ENCODE data around the gene DYNC1LI1.

The DYNC1LI1 gene

DNA sequence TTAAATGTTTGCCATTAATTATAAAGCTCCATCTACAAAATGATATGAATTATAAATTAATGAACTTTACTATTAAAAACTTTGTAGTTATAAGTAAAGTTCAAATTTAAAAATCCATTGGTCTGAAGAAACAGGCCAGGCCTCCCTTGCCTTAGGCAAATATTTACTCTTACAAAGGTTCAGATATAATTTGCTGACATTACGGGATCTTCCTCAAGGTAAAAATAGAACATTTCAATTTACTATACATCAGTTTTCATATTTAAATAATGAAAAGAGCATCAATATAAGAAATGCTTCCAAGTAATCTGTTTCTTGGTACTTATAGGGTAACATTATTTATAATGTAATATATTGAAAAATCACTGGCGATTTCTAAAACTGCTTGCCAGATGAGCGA lies 71.7 kb downstream of the DYNC1LI1 start:
- no peak overlapping the region for H3K27ac ChIP-seq
- H3K9me3 ChIP-seq: no peaks in the 10 kb centered on the region
- H3K36me3 ChIP-seq: peaks cover 12% of the 10 kb centered on the region
- no peaks in the 10 kb centered on the region for H3K27me3 ChIP-seq
- H3K4me2 ChIP-seq: no peak overlapping the region
- TF ChIP-seq Cebpa-rat (IDR thresholded peaks at IDR 0.05): no peak
- H4K20me1 ChIP-seq: peaks cover 78% of the 10 kb centered on the region
- H3K4me1 ChIP-seq: peaks cover 54% of the 10 kb centered on the region
- no peak overlapping the region for H3K9ac ChIP-seq
- H3K4me3 ChIP-seq: no peak overlapping the region

DNA sequence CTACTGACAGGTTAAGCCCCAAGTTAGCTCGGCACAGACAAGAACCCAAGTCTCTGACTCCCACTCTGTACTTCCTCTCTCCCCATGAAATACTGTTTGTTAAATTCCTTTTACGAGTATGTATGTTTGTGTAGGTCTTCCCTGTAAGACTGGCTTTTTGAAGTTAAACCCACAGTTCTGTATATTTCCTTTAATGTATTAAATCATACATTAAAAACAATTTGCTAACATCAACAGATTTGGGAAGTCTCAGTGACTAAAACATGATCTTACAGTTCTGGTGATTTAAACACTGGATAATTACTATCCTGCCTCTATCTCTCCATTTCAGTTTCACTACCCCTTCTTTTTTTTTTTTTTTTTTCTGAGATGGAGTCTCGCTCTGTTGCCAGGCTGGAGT lies 72.4 kb downstream of the DYNC1LI1 start:
- no peaks in the 10 kb centered on the region for H3K27me3 ChIP-seq
- TF ChIP-seq Cebpa-rat (IDR thresholded peaks at IDR 0.05): no peak
- peaks cover 19% of the 10 kb centered on the region for H3K36me3 ChIP-seq
- no peak overlapping the region for H3K9ac ChIP-seq
- peaks cover 86% of the 10 kb centered on the region for H4K20me1 ChIP-seq
- no peak overlapping the region for H3K4me2 ChIP-seq
- H3K9me3 ChIP-seq: no peaks in the 10 kb centered on the region
- no peak overlapping the region for H3K4me3 ChIP-seq
- H3K4me1 ChIP-seq: peaks cover 52% of the 10 kb centered on the region
- H3K27ac ChIP-seq: no peak overlapping the region

DNA sequence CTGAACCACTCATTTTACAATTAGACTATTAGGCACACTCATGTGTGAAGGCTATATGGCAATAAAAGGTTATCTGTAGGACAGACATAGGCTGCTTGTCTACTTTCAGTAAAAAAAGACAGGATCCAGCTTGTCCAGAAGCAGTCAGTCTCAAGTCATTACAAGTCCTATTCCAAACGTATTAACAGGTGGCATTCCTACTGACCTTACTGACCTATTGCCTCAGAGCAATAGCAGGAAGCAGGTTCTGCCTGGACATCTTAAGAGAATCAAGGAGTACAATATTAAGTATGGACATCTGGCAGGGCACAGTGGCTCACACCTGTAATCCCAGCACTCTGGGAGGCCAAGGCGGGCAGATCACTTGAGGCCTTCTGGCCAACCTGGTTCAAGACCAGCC lies 75.0 kb downstream of the DYNC1LI1 start:
- no peak overlapping the region for H3K27ac ChIP-seq
- no peak for TF ChIP-seq Cebpa-rat (IDR thresholded peaks at IDR 0.05)
- H3K9me3 ChIP-seq: no peaks in the 10 kb centered on the region
- H3K27me3 ChIP-seq: no peaks in the 10 kb centered on the region
- H3K4me1 ChIP-seq: peaks cover 36% of the 10 kb centered on the region
- H3K4me3 ChIP-seq: no peak overlapping the region
- no peak overlapping the region for H3K9ac ChIP-seq
- H3K36me3 ChIP-seq: peaks cover 35% of the 10 kb centered on the region
- H4K20me1 ChIP-seq: peaks cover 93% of the 10 kb centered on the region
- H3K4me2 ChIP-seq: peak overlapping the region; percentile 48

DNA sequence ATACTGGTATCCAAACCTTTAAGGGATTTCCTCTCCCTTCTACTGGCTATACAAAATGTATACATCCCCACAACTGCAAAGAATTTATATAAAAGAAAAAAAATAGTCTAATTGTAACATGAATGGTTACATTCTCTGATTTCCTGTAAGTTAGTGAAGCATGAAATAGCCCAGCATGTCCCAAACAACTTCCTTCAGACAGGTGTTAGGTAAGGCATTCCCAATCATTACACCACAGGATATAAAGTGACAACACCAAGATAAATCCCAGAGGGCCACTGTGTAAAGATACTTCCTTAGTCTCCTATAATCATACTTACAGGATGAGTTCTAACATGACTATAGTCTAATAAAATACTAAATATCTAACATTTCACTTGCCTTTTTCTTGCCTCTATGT lies 75.6 kb downstream of the DYNC1LI1 start:
- H4K20me1 ChIP-seq: peaks cover 87% of the 10 kb centered on the region
- H3K27ac ChIP-seq: no peak overlapping the region
- peaks cover 31% of the 10 kb centered on the region for H3K4me1 ChIP-seq

GRCh38 chr3:32493437-32494414 lies 76.9 kb downstream of the DYNC1LI1 start:
- Histone ChIP-seq H3K36me3 (peaks cover 50% of the 10 kb centered on the region), H3K4me1 (peaks cover 21% of the 10 kb centered on the region), H3K27ac (no peak overlapping the region), H4K20me1 (peaks cover 74% of the 10 kb centered on the region), H3K4me3 (no peak overlapping the region), H3K4me2 (0 out of 2 replicates have a peak overlapping the region, but pooled peaks have one; percentile 3), H3K9me3 (no peaks in the 10 kb centered on the region), H3K27me3 (no peaks in the 10 kb centered on the region), H3K9ac (no peak overlapping the region)
- TF ChIP-seq Cebpa-rat (IDR thresholded peaks at IDR 0.05): no peak

More for the DNA sequence above, 75.6 kb downstream of the DYNC1LI1 start:
- no peaks in the 10 kb centered on the region for H3K9me3 ChIP-seq
- peak overlapping the region; percentile 48 for H3K4me2 ChIP-seq
- no peak for TF ChIP-seq Cebpa-rat (IDR thresholded peaks at IDR 0.05)
- no peaks in the 10 kb centered on the region for H3K27me3 ChIP-seq
- no peak overlapping the region for H3K4me3 ChIP-seq
- H3K36me3 ChIP-seq: peaks cover 37% of the 10 kb centered on the region
- H3K9ac ChIP-seq: no peak overlapping the region

DNA sequence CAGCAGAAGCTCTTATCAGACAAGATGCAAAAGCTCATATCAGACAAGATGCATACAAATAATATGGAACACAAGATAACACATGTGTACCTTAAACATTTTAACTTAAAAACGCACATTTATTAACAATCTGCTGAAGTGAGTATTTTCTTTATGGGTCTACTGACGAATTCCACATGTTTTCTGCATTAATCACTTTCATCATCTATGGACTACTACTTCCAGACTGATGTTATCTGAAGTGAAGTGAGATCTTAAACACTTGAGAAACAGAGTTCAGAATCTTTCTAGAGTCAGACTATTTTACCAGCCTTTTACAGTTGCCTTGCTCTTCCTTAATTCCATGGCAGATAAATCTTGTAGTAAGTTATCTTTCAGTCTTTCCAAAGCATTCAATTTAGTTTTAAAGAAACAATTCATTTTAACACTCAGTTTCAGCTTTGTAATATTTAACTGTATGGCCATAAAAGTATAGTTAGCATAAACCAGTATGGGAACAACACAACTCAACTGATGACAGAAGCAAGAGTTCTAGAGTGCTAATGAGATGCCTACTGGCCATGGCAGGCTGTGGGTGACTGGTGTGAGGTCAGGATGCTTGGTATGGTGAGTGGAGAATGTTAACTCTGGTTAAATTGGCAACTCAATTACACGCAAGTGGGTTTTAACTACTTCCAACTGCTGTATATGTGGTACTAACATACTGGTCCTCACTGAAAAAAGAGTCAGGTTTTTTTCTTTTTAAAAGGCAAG lies 77.8 kb downstream of the DYNC1LI1 start:
- no peak overlapping the region for H3K9ac ChIP-seq
- no peak overlapping the region for H3K4me2 ChIP-seq
- H3K27ac ChIP-seq: no peak overlapping the region
- H3K27me3 ChIP-seq: no peaks in the 10 kb centered on the region
- H3K36me3 ChIP-seq: peaks cover 58% of the 10 kb centered on the region
- peaks cover 21% of the 10 kb centered on the region for H3K4me1 ChIP-seq
- peaks cover 66% of the 10 kb centered on the region for H4K20me1 ChIP-seq
- TF ChIP-seq Cebpa-rat (IDR thresholded peaks at IDR 0.05): no peak
- no peak overlapping the region for H3K4me3 ChIP-seq
- H3K9me3 ChIP-seq: no peaks in the 10 kb centered on the region

DNA sequence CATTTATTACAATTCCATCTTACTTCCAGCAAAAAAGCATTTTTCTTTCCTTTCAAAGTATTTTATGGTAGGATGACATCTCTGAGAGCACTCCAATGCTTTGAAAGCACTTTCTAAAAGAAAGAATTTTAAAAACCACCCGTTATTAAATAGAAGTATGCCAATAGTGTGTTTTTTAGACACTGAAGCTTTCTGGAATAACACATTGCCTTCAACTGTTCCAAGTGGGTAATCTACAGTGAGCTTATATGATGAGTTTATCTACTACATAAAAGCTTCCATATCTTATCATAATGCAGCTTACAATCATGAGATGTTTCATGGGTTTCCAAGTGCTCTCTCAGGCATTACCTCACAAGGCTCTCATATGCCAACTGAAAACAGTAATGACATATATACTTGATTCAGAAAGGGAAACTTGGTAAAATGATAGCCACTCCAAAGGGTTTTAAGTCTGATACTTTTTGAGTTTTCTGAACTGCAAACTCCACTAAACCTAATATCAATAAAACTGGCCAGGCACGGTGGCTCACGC lies 82.1 kb downstream of the DYNC1LI1 start:
- H3K9me3 ChIP-seq: no peaks in the 10 kb centered on the region
- no peak for TF ChIP-seq Cebpa-rat (IDR thresholded peaks at IDR 0.05)
- no peak overlapping the region for H3K9ac ChIP-seq
- H4K20me1 ChIP-seq: peaks cover 28% of the 10 kb centered on the region
- H3K4me2 ChIP-seq: no peak overlapping the region
- H3K27ac ChIP-seq: no peak overlapping the region
- H3K4me3 ChIP-seq: no peak overlapping the region
- H3K27me3 ChIP-seq: no peaks in the 10 kb centered on the region
- H3K4me1 ChIP-seq: peaks cover 6% of the 10 kb centered on the region
- H3K36me3 ChIP-seq: peaks cover 69% of the 10 kb centered on the region

GRCh38 chr3:32487781-32488473 lies 82.7 kb downstream of the DYNC1LI1 start:
- peaks cover 6% of the 10 kb centered on the region for H3K4me1 ChIP-seq
- H3K4me3 ChIP-seq: no peak overlapping the region
- H4K20me1 ChIP-seq: peaks cover 22% of the 10 kb centered on the region
- no peaks in the 10 kb centered on the region for H3K27me3 ChIP-seq
- TF ChIP-seq Cebpa-rat (IDR thresholded peaks at IDR 0.05): no peak
- H3K9me3 ChIP-seq: no peaks in the 10 kb centered on the region
- H3K9ac ChIP-seq: no peak overlapping the region
- no peak overlapping the region for H3K4me2 ChIP-seq
- no peak overlapping the region for H3K27ac ChIP-seq
- peaks cover 70% of the 10 kb centered on the region for H3K36me3 ChIP-seq

DNA sequence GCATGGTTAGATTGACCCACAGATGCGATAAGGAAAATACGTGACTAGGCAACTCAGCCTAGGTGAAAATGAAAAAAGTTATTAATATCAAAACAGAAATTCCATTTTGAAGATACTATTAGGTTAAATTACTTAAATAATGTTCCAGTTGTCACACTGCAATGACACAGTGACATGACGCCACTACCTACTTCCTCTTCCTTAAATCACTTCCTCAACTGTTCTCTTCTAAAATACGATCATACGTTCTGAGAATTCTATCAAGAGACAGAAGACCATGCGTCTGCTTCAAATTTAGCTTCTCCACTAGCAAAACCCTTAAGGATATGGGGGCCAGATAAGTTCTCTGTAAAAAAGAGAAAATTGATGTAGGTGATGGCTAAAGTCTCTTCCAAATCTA lies 86.2 kb downstream of the DYNC1LI1 start:
- H3K9ac ChIP-seq: no peak overlapping the region
- no peaks in the 10 kb centered on the region for H3K27me3 ChIP-seq
- 0 out of 2 replicates have a peak overlapping the region, but pooled peaks have one; percentile 15 for H3K4me2 ChIP-seq
- no peaks in the 10 kb centered on the region for H3K9me3 ChIP-seq
- TF ChIP-seq Cebpa-rat (IDR thresholded peaks at IDR 0.05): no peak
- peaks cover 6% of the 10 kb centered on the region for H3K4me1 ChIP-seq
- no peak overlapping the region for H3K27ac ChIP-seq
- H3K36me3 ChIP-seq: peaks cover 77% of the 10 kb centered on the region
- H3K4me3 ChIP-seq: no peak overlapping the region
- no peaks in the 10 kb centered on the region for H4K20me1 ChIP-seq

Data from BLaER1 (cell line).